NT2/D1 (cell line): ENCODE results near the gene KCTD5.

Source experiments
- DNase-seq: peaks from one replicate; pipeline ENCODE4 v3.0.0-alpha.2; 2011; ENCODE audit warnings: low read depth, low spot score
- H3K27me3 ChIP-seq: 2 replicates; pipeline ENCODE4 v1.6.0; 2011; ENCODE audit warnings: mild to moderate bottlenecking; ENCODE audit not compliant: insufficient read length, insufficient read depth
- H3K36me3 ChIP-seq: 2 replicates; pipeline ENCODE4 v1.6.1; 2011; ENCODE audit warnings: mild to moderate bottlenecking, low read length, mixed read lengths; ENCODE audit not compliant: insufficient read depth, insufficient read length
- H3K4me1 ChIP-seq: 2 replicates; pipeline ENCODE4 v1.5.1; 2011; ENCODE audit not compliant: insufficient read depth, insufficient read length
- H3K4me3 ChIP-seq: 2 replicates; pipeline ENCODE4 v1.5.1; 2011; ENCODE audit warnings: low read depth; ENCODE audit not compliant: insufficient read length
- H3K9ac ChIP-seq: 2 replicates; pipeline ENCODE4 v1.6.0; 2011; ENCODE audit warnings: low read depth; ENCODE audit not compliant: insufficient read length
- H3K9me3 ChIP-seq: 2 replicates; pipeline ENCODE4 v1.5.1; 2011; ENCODE audit warnings: mild to moderate bottlenecking, low read length; ENCODE audit not compliant: insufficient read depth
- SUZ12 ChIP-seq: IDR thresholded peaks from 2 replicates; pipeline ENCODE4 v1.6.1; 2011; ENCODE audit not compliant: insufficient read length, insufficient read depth; ENCODE audit errors: extremely low read depth
- YY1 ChIP-seq: IDR thresholded peaks from 2 replicates; pipeline ENCODE4 v1.6.1; 2011; ENCODE audit not compliant: insufficient read length, insufficient read depth
- ZNF274 ChIP-seq: IDR thresholded peaks from 2 replicates; pipeline ENCODE4 v1.6.1; 2011; ENCODE audit warnings: mild to moderate bottlenecking, low read depth, low read length

KCTD5 gene

GRCh38 chr16:2704166-2704982 lies 22.1 kb downstream of the KCTD5 start:
- DNase-seq = no peak
- Histone ChIP-seq H3K36me3 (peaks cover 98% of the 10 kb centered on the region), H3K9me3 (no peaks in the 10 kb centered on the region), H3K27me3 (no peaks in the 10 kb centered on the region), H3K4me1 (peaks cover 2% of the 10 kb centered on the region), H3K9ac (no peak overlapping the region), H3K4me3 (no peak overlapping the region)
- TF ChIP-seq SUZ12 = no peak
- no peak for TF ChIP-seq ZNF274
- TF ChIP-seq YY1 = no peak

GRCh38 chr16:2704983-2705275 lies 22.6 kb downstream of the KCTD5 start:
- H3K36me3 ChIP-seq = peaks cover 98% of the 10 kb centered on the region
- no peak for DNase-seq
- no peaks in the 10 kb centered on the region for H3K27me3 ChIP-seq
- peaks cover 2% of the 10 kb centered on the region for H3K4me1 ChIP-seq
- H3K9ac ChIP-seq = no peak overlapping the region
- TF ChIP-seq SUZ12 (no peak), ZNF274 (no peak), YY1 (no peak)
- H3K9me3 ChIP-seq = no peaks in the 10 kb centered on the region
- no peak overlapping the region for H3K4me3 ChIP-seq

GRCh38 chr16:2705351-2705750 lies 23.0 kb downstream of the KCTD5 start:
- TF ChIP-seq ZNF274 (no peak), SUZ12 (no peak), YY1 (no peak)
- Histone ChIP-seq H3K9ac (no peak overlapping the region), H3K4me1 (peaks cover 2% of the 10 kb centered on the region), H3K36me3 (peaks cover 98% of the 10 kb centered on the region), H3K9me3 (no peaks in the 10 kb centered on the region), H3K27me3 (no peaks in the 10 kb centered on the region), H3K4me3 (no peak overlapping the region)
- no peak for DNase-seq

- no peaks in the 10 kb centered on the region for H3K9me3 ChIP-seq
- no peak overlapping the region for H3K4me3 ChIP-seq
- no peak overlapping the region for H3K9ac ChIP-seq
- H3K4me1 ChIP-seq = peaks cover 2% of the 10 kb centered on the region
- TF ChIP-seq ZNF274 (no peak), SUZ12 (no peak), YY1 (no peak)
- no peaks in the 10 kb centered on the region for H3K27me3 ChIP-seq
- no peak for DNase-seq
- H3K36me3 ChIP-seq = peaks cover 95% of the 10 kb centered on the region
Measured at GRCh38 chr16:2706085-2706484, 23.8 kb downstream of the KCTD5 start.

DNA sequence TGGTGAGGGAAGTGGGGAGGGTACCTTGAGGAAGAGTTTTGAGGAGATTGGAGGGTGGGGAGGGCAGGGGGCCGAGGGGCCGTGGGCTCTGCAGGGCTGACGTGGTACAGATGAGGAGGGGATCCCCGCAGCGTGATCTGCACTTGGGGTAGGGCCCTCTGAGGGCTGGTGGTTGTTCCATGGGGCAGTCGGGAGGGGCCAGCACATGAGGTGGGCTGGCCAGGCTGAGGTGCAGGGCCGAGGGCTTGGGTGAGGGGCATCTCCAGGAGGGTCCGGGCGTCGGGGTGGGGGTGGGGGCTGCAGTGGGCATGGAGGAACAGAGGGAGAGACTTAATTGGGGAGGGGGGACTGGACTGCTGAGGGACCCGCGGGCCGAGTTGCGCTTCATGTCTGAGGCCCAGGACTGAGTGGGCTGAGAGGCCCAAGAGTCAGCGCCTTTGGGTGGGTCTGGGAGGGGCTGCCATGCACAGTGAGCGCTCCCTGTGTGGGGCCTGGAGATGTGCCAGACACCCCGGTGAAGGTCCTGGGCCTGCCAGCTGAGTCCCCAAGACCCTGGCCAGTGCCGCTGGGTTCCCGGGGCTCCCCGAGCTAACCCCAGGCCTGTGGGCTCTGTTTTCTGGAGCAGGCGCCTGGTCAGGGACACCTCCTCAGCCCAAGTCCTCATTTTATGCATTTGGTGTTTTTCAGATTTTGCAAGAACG lies 24.4 kb downstream of the KCTD5 start:
- Histone ChIP-seq H3K9me3 (no peaks in the 10 kb centered on the region), H3K36me3 (peaks cover 89% of the 10 kb centered on the region)
- TF ChIP-seq YY1 = no peak
- TF ChIP-seq SUZ12 = no peak
- TF ChIP-seq ZNF274 = no peak

GRCh38 chr16:2707368-2708289 lies 25.3 kb downstream of the KCTD5 start:
- Histone ChIP-seq H3K27me3 (no peaks in the 10 kb centered on the region), H3K36me3 (peaks cover 80% of the 10 kb centered on the region), H3K9me3 (no peaks in the 10 kb centered on the region), H3K9ac (no peak overlapping the region), H3K4me1 (peaks cover 2% of the 10 kb centered on the region), H3K4me3 (no peak overlapping the region)
- DNase-seq = no peak
- TF ChIP-seq YY1 = no peak
- TF ChIP-seq SUZ12 = no peak
- no peak for TF ChIP-seq ZNF274

More for the DNA sequence above, 24.4 kb downstream of the KCTD5 start:
- H3K27me3 ChIP-seq = no peaks in the 10 kb centered on the region
- no peak overlapping the region for H3K4me3 ChIP-seq
- DNase-seq = no peak
- peaks cover 2% of the 10 kb centered on the region for H3K4me1 ChIP-seq
- no peak overlapping the region for H3K9ac ChIP-seq
